ENCODE data around the gene TBC1D28.
"Not testable (repeated sequence)": the region's sequence is repeated elsewhere in the genome, so short reads cannot be mapped to it uniquely, and the experiment has no call there.

The TBC1D28 gene

DNA sequence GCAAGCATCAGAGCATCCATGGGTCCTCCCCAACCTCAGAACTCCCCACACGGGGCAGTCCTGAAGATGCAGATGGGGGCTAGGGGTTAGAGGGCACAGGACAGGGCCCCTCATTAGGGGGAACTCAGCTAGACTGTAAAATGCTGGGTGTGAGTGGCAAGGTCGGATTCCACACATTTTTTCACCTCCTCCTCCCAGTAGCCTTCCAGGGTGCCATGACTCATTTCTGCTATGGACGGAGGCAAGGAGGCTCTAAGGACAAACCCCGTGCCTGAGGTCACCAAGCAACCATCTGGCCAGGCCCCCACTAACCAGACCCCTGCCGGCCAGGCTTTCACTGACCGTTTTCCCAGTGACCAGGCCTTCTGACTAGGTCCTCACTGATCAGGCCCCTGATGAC lies 1.1 kb downstream of the TBC1D28 start:
- H3K4me2 ChIP-seq (ENCODE audit: low read length); H3K27me3 ChIP-seq (ENCODE audit: control insufficient read depth, insufficient read depth, low read length); H3K4me1 ChIP-seq (ENCODE audit: control insufficient read depth, insufficient read depth, low read length); H3K4me3 ChIP-seq (ENCODE audit: low read length); H3K9ac ChIP-seq (ENCODE audit: low read depth, low read length); H3K9me3 ChIP-seq (replicated peaks; ENCODE audit: low read length); H3K36me3 ChIP-seq (ENCODE audit: insufficient read depth, low read length): not testable (repeated sequence)

GRCh38 chr17:18638357-18638756 lies 5.8 kb downstream of the TBC1D28 start:
- H3K9ac ChIP-seq (ENCODE audit: low read depth, low read length); H3K9me3 ChIP-seq (replicated peaks; ENCODE audit: low read length); H3K27me3 ChIP-seq (ENCODE audit: control insufficient read depth, insufficient read depth, low read length); H3K4me3 ChIP-seq (ENCODE audit: low read length); H3K4me1 ChIP-seq (ENCODE audit: control insufficient read depth, insufficient read depth, low read length); H3K36me3 ChIP-seq (ENCODE audit: insufficient read depth, low read length); H3K4me2 ChIP-seq (ENCODE audit: low read length): not testable (repeated sequence)

GRCh38 chr17:18636237-18636636 lies 8.0 kb downstream of the TBC1D28 start:
- not testable (repeated sequence) for H3K36me3 ChIP-seq (ENCODE audit: insufficient read depth, low read length); H3K9ac ChIP-seq (ENCODE audit: low read depth, low read length); H3K4me2 ChIP-seq (ENCODE audit: low read length); H3K27me3 ChIP-seq (ENCODE audit: control insufficient read depth, insufficient read depth, low read length); H3K4me1 ChIP-seq (ENCODE audit: control insufficient read depth, insufficient read depth, low read length); H3K9me3 ChIP-seq (replicated peaks; ENCODE audit: low read length); H3K4me3 ChIP-seq (ENCODE audit: low read length)

- H3K4me2 ChIP-seq (ENCODE audit: low read length); H3K9me3 ChIP-seq (replicated peaks; ENCODE audit: low read length); H3K4me1 ChIP-seq (ENCODE audit: control insufficient read depth, insufficient read depth, low read length); H3K27me3 ChIP-seq (ENCODE audit: control insufficient read depth, insufficient read depth, low read length); H3K36me3 ChIP-seq (ENCODE audit: insufficient read depth, low read length); H3K4me3 ChIP-seq (ENCODE audit: low read length); H3K9ac ChIP-seq (ENCODE audit: low read depth, low read length): not testable (repeated sequence)
Observed at GRCh38 chr17:18635773-18636172, 8.4 kb downstream of the TBC1D28 start.

- not testable (repeated sequence) for H3K27me3 ChIP-seq (ENCODE audit: control insufficient read depth, insufficient read depth, low read length); H3K4me1 ChIP-seq (ENCODE audit: control insufficient read depth, insufficient read depth, low read length); H3K36me3 ChIP-seq (ENCODE audit: insufficient read depth, low read length); H3K9me3 ChIP-seq (replicated peaks; ENCODE audit: low read length); H3K9ac ChIP-seq (ENCODE audit: low read depth, low read length)
- peak overlapping the region; percentile 52 for H3K4me3 ChIP-seq (ENCODE audit: low read length)
- peak overlapping the region; percentile 73 for H3K4me2 ChIP-seq (ENCODE audit: low read length)
Observed at GRCh38 chr17:18634550-18635263, 9.5 kb downstream of the TBC1D28 start.

DNA sequence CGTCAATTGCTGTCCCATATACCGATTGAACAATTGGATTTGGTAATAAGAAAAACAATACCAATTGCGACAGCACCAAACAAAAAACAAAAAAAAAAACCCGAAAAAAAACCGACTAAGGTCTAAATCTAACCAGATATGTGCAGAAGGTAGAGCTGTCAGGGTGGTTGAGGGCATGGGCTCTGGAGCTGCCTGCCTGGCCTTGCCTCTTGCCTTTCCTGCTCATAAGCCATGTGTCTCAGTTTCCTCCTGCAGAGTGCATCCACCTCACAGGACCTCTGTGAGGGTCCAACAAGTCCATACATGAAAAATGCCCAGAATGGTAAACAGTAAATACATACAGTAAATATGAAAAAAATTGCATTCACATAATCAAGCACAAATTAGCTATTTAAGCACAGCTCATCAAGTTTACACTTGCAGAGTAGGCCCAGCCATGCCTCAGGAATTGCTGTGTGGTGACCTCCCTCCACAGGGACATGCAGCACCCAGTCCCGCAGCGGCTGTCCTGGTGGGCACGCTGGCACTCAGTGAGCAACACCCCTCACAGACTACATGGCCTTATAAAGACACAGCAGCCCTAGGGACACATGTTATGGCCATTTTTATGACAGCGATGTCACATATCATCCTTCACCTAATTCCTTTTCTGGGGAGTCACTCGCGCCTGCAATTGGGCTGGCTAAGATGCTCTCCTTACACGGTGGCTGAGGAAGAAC lies 17.9 kb downstream of the TBC1D28 start:
- Histone ChIP-seq H3K9ac (ENCODE audit: low read depth, low read length) (no peak overlapping the region), H3K9me3 (replicated peaks; ENCODE audit: low read length) (no peaks in the 10 kb centered on the region), H3K4me3 (ENCODE audit: low read length) (no peak overlapping the region), H3K36me3 (ENCODE audit: insufficient read depth, low read length) (no peaks in the 10 kb centered on the region), H3K27me3 (ENCODE audit: control insufficient read depth, insufficient read depth, low read length) (no peaks in the 10 kb centered on the region), H3K4me1 (ENCODE audit: control insufficient read depth, insufficient read depth, low read length) (peaks cover 3% of the 10 kb centered on the region), H3K4me2 (ENCODE audit: low read length) (peak overlapping the region; percentile 76)

GRCh38 chr17:18625509-18626104 lies 18.6 kb downstream of the TBC1D28 start:
- peak overlapping the region; percentile 79 for H3K9ac ChIP-seq (ENCODE audit: low read depth, low read length)
- H3K36me3 ChIP-seq (ENCODE audit: insufficient read depth, low read length); H3K27me3 ChIP-seq (ENCODE audit: control insufficient read depth, insufficient read depth, low read length); H3K9me3 ChIP-seq (replicated peaks; ENCODE audit: low read length); H3K4me1 ChIP-seq (ENCODE audit: control insufficient read depth, insufficient read depth, low read length): not testable (repeated sequence)
- H3K4me3 ChIP-seq (ENCODE audit: low read length), result peak overlapping the region; percentile 73
- peak overlapping the region; percentile 87 for H3K4me2 ChIP-seq (ENCODE audit: low read length)

DNA sequence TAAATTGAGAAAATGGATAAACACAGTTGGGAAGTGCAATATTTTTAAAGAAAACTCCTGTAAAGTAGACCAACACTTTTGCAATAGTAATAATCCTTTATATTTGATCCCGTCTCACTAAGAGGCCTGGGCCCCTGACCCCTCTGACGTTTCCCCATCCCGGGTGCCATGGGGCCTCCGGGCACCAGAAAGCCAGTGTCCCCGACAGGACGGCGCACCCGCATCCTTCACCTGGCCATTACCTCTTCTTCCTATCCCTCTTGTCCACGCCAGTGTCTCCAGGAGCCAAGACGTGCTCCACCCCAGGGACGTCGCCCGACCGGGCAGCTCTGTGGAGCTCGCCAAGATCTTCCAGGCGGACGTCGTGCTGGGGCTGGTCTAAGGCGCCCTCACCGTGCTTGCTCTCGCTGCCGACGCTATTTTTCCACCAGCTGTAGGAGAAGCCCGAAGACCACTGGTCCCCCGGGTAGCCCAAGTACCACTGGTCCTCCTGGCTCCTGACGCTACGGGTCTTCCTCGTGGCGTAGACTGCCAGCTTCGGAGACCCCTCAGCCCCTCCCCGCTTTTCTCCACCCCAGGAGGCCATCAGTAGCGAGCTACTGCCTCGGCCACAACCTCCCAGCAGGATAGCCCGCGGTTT lies 19.2 kb downstream of the TBC1D28 start:
- H3K27me3 ChIP-seq (ENCODE audit: control insufficient read depth, insufficient read depth, low read length); H3K9me3 ChIP-seq (replicated peaks; ENCODE audit: low read length); H3K36me3 ChIP-seq (ENCODE audit: insufficient read depth, low read length); H3K4me1 ChIP-seq (ENCODE audit: control insufficient read depth, insufficient read depth, low read length): not testable (repeated sequence)
- H3K9ac ChIP-seq (ENCODE audit: low read depth, low read length), result peak overlapping the region; percentile 79
- H3K4me2 ChIP-seq (ENCODE audit: low read length), result peak overlapping the region; percentile 87
- H3K4me3 ChIP-seq (ENCODE audit: low read length), result peak overlapping the region; percentile 73

- H3K4me2 ChIP-seq (ENCODE audit: low read length); H3K4me3 ChIP-seq (ENCODE audit: low read length); H3K27me3 ChIP-seq (ENCODE audit: control insufficient read depth, insufficient read depth, low read length); H3K4me1 ChIP-seq (ENCODE audit: control insufficient read depth, insufficient read depth, low read length); H3K9me3 ChIP-seq (replicated peaks; ENCODE audit: low read length); H3K9ac ChIP-seq (ENCODE audit: low read depth, low read length); H3K36me3 ChIP-seq (ENCODE audit: insufficient read depth, low read length): not testable (repeated sequence)
Observed at GRCh38 chr17:18617613-18618012, 26.6 kb downstream of the TBC1D28 start.

- H3K27me3 ChIP-seq (ENCODE audit: control insufficient read depth, insufficient read depth, low read length); H3K9me3 ChIP-seq (replicated peaks; ENCODE audit: low read length); H3K36me3 ChIP-seq (ENCODE audit: insufficient read depth, low read length); H3K9ac ChIP-seq (ENCODE audit: low read depth, low read length); H3K4me2 ChIP-seq (ENCODE audit: low read length); H3K4me3 ChIP-seq (ENCODE audit: low read length); H3K4me1 ChIP-seq (ENCODE audit: control insufficient read depth, insufficient read depth, low read length): not testable (repeated sequence)
Observed at GRCh38 chr17:18613016-18613415, 31.2 kb downstream of the TBC1D28 start.

DNA sequence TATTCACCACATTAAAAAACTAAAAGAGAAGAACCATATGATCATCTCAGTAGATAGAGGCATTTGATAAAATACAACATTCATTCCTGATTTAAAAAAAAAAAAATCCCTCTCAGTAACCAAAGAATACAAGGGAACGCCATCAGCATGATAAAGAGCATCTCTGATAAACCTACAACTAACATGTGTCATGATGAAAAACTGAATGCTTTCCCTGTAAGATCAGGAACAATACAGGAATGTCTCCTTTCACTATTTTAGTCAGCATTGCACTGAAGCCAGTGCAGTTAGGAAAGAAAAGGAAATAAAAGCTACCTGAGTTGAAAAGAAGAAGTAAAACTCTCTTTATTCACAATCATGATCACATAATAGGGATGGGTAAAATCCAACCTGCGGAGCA lies 51.1 kb downstream of the TBC1D28 start:
- H3K9me3 ChIP-seq (replicated peaks; ENCODE audit: low read length); H3K4me3 ChIP-seq (ENCODE audit: low read length); H3K4me2 ChIP-seq (ENCODE audit: low read length); H3K9ac ChIP-seq (ENCODE audit: low read depth, low read length); H3K4me1 ChIP-seq (ENCODE audit: control insufficient read depth, insufficient read depth, low read length); H3K36me3 ChIP-seq (ENCODE audit: insufficient read depth, low read length); H3K27me3 ChIP-seq (ENCODE audit: control insufficient read depth, insufficient read depth, low read length): not testable (repeated sequence)

All from skeletal muscle satellite cell (primary cell).